NCI-H446 (cell line): ENCODE measurements around the gene SPOCK2.

ENCODE experiments used
- DNase-seq, 2 experiments: peaks; one replicate each; lab custom pipeline; 2025; lab: John Stamatoyannopoulos, UW

SPOCK2 gene

DNA sequence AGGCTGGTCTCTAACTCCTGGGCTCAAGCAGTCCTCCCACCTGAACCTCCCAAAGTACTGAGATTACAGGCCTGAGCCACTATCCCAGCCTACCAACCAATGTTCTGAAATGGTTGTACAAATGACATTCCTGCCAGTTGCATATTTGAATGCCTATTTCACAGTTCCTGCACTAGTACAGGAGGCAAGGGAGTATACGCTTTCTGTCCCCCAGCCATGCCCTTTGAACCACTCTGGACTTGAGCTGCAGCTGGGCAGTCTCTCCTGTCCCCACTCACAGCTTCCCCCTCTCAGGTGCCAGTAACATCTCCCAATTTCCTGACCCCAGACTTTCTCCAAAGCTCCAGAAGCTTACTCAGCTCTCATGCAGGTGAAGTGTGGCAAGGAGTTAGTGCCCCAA, 58.9 kb downstream of the SPOCK2 start:
- no peak for DNase-seq

DNA sequence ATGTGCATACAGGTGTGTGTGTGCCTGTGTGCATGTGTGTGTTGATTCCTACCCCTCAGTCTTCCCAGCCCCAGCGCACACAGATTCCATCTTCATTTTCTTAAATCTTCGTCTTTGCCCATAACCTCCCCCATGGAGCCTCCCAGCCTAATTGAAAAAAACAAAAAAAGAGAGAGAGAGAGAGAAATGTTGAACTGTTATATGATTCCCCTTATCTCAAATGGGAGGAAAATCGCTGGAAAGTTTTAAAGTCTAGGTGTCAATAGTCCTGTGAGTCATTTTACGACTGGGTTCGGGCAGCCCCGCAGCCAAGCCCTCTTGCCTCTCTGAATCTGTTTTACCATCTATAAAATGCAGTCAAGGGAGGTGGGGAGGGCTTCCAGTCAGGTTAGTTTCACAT, 60.9 kb downstream of the SPOCK2 start:
- DNase-seq: no peak

DNA sequence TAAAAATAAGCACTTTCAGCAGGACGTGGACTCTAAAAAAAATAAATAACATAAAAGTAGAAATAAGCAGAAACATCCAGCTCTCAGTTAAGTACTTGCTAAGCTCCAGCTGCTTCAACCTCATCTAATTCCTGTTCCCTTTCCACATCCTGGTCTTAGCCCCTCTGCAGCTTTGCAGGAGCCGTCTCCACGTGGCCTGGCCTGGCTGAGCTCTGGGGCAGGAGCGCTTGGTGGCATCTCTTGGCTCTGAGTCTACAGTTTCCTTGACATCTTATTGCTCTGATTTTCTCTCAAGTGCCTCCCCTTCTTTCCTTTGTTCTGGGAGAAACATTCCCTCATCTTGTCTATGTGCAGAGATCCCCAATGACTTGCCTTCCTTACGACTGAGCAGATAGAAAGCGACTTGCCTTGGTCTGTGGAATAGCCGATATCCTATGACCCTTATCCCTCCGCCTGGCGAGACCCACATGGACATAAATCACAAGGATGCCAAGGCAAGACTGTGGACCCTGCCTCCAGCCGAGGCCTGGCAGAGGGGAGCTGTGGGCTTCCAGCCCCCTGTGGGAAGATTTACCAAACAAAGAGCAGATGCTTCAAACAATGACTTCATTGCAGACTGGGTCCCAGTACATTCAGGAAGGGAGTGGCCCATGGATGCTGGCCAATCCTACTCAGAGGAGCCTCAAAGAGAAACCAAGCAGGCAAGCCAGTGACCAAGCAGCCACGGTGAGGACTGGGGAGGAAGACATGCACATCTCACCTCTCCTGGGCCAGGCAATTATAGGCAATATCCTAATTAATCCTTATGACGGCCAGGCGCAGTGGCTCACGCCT, 61.9 kb downstream of the SPOCK2 start:
- no peak for DNase-seq

DNA sequence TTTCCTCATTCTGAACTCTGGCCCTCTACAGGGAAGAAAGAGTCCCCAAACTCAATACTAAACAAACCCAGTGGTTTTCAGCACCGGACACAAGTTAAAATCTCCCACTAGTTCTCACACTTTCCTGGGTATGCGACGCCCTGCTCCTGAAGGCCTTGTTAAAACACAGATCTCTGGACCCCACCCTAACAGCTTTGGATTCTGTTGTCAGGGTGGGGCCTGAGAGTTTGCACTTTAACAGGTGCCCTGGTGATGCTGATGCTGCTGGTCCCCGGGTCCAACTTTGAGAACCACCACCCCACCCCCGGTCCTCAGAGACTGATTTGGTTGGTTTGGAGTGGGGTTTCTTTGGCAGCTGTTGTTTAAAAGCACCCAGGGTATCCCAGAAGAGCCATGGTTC, 62.5 kb downstream of the SPOCK2 start:
- DNase-seq: no peak

DNA sequence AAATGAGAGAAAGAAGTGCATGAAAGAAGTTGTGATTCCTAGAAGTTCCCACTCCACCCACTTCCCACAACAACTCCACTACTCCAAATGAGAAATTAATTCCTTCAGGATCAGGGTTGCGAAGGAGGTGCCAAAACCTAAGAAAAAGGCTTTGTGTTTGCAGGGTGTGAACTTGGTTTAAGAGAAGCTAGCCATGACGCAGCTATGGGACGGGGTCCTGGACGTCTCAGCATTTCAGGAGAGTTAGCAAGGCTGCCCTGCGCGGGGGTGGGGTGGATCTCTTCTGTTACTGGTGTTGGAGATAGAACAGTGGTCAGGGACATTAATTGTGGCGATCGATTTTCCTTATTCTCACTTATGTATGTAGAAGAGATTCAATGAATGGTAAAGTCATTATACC, 63.0 kb downstream of the SPOCK2 start:
- no peak for DNase-seq

DNA sequence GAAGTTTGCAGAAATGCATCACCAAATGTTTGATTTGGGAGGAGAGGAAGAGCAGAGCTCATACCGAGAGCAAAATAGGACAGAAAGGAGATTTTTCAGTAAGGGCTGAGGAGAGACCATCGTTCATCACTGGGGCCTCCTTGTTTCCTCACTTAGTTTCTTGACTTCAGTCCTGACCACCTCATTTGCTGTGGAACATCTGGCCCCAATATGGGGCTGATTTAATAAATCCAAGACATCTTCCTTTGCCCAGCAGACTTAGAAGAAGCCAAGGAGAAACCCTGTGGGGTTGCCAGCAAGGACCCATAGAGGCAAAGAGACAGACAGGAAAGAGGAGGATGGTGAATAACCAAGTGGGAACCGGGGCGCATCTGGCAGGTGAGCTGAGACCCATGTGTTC, 63.8 kb downstream of the SPOCK2 start:
- no peak for DNase-seq

DNA sequence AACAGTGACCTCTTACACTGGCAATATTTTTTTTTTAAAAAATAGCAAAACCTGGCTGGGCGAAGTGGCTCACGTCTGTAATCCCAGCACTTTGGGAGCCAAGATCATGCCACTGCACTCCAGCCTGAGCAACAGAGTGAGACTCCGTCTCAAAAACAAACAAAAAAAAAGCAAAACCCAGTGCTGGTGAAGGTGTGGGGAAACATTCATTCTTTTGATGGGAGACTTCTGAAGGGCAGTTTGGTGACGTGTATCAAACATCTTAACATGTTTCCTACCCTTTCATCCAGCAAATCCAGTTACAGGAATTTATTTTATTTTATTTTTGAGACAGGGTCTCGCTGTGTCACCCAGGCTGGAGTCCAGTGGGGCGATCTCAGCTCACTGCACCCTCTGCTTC, 66.1 kb downstream of the SPOCK2 start:
- DNase-seq: no peak

DNA sequence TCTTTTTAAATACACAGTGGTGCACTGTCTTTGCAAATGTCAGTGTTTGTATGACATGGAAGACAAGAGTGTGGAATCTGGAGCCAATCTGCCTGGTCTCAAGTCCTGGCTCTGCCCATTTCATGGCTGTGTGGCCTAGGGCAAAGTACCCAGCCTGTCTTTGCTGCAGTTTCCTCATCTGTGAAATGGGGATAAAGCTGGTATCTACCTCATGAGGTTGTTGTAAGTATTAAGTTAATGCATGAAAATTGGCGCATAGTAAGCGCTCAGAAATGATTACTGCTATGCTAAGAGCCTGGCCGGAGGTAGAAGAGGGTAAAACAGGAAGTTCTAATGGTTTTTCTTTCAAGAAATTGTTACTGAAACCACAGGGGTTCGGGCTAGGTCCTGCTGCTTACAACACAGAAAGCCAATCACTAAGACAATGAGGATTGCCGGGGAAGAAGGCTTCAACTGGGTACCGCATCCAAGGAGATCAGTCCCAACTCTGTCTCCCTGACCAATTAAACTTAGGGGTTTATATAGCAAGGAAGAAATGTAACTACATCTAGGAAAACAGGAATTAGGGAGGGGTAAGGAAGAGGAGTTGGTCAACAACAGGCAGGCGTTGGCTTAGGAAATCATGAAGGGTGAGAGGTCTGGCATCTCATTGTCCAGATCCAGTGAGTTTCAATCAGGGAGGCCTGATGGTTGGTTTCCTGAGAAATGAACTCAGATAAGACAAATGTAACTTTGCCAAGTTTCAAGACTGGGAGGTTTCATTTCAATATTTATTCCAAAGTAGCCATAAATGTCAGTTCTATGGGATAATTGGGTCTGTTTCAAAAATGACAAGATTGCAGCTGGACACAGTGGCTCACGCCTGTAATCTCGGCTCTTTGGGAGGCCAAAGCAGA, 67.2 kb downstream of the SPOCK2 start:
- DNase-seq: no peak

DNA sequence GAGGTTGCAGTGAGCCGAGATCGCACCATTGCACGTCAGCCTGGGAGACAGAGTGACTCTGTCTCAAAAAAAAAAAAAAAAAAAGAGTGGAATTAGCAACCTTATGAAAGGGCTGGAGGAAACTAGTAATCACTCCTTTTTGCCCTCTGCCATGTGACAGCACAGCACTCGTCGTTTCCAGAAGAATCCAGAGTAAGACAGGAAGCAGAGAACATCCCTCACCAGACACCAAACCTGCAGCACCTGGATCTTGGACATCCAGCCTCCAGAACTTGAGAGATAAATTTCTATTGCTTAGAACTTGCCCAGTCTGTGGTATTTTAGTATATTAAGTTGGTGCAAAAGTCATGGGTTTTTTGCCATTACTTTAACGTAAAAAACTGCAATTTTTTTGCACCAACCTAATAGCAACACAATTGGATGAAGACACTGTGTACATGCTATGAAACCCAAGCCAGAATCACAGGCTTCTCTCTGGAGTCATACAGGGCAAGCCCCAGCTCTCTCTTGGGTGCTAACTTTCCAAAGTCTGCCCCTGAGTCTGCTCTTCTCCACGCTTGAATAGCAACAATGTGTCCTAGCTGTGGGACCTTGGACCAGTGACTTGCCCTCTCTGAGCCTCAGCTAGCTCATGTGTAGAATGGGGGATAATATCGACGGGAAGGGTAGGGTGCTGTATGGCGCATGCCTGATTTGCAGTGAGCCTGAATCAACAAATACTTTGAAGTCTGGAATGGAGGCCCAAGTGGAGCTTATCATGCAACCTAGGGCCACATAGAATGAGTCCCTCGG, 69.1 kb downstream of the SPOCK2 start:
- DNase-seq: no peak

DNA sequence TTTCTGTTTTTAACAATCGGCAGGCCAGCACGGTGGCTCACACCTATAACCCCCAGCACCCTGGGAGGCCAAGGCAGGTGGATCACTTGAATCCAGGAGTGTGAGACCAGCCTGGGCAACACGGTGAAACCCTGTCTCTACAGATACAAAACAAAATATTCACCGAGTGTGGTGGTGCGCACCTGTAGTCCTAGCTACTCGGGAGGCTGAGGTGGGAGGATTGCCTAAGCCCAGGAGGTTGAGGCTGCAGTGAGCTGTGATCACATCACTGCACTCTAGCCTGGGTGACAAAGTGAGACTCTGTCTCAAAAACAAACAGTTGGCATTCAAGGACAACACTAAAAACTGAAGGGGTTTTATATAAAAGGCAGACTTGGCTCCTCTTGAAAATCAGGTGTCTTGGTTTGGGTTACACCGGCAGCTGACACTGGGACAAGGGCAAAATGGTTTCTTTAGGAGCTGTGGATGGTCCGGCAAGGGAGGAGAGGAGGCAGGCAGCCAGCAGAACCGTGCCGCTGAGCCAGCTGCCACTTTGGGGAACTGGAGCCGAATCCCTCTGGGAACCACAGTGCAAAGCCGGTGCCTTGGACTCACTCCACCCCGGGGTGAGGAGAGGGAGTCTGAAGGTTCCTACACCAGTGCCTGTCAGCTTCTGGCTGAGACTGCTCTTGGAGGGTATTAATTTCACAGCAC, 71.6 kb downstream of the SPOCK2 start:
- no peak for DNase-seq

DNA sequence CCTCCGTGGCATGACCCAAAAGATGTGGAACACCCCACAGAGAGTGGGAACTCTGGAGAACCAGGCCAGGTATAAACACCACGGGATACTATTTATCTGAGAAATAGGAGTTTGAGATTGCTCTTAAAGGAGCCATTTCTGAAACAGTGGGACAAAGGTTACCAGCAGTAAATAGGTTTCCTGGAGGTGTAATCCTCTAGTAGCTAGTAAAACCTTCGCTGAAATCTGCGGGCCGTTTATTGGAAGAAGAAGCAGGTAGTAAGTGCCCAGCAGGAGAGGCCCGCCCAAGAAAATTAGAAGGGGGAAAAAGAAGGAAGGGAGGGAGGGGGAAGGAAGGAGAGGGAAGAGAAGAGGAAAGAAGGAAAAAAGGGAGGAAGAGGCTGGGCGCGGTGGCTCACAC, 72.5 kb downstream of the SPOCK2 start:
- DNase-seq: no peak

DNA sequence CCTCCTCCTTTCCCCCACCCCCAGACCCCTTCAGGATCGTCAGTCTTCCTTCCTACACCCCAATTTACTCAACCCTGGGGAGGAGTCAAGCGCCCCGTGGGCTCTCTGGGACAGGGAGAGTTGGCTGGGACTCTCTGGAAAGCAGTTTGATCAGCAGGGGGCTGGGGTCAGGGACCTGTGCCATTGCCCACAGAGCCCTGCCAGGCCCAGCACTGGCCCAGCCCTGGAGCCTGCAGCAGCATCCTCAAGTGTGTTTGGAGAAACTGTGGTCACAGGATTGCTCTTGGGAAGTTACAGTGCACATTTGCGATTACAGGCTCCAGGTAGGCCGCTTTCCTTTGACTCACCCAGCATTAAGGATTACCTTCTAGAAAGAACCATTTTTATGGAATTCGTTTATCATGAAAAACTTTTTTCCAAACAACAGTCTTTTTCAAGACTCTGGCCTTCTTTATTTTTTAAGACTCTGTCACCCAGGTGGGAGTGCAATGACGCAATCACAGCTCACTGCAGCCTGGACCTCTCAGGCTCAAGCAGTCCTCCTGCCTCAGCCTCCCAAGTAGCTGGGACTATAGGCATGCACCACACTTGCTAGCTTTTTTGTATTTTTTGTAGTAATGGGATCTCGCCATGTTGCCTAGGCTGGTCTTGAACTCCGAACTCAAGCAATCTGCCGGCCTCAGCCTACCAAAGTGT, 73.4 kb downstream of the SPOCK2 start:
- DNase-seq: no peak

DNA sequence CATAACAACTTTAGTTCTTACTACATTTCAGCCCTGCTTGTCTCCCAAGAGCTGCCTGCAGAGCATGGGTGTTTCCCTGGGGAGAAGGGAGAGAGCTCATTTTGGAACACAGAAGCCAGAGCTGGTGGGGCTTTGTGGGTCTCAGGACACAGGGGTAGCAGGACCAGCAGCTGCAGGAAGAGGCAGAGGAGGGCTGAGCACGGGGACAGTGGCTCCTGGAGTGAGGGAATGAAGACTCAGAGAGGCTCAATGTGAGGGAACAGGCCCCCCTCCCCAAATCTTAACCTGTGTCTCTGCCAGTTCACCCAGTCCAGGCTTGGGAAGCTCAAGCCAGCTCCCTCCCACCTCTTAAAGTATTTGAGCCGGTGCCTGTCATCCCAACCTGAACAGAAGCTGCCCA, 74.2 kb downstream of the SPOCK2 start:
- DNase-seq: no peak

DNA sequence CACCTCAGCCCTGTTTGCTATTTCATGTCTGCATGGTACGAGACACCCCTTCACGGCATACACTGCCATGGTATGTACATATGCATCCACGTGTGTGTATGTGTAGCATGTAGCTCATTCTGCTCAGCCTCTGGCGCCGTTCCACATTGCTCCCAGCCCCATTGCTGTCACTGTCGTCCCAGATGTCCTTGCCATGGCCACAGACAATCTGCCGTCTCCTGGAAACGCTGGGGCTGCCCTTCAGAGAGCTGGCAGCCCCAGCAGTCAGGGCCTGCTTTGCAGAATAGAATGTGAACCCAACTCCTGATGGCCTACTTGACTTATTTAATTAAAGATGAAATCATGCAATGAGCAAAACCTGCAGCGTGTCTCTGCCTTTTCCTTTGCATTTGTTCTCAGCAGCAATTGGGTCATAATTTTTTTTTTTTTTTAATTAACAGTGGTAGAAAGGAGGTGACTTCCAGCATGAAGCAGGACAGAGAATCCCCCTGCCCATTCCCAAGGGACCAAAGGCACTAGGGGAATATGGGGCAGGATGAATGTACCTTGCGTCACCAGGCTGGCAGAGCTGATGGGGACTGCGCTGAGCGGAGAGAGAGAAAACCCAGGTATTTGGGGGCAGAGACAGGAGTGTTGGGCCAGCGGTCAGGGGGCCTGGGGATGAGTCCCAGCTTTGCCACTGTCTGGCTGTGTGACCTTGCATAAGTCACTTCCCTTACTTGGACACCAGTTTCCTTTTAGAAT, 75.0 kb downstream of the SPOCK2 start:
- DNase-seq: peak in 1 of 2 experiments; percentile 29

DNA sequence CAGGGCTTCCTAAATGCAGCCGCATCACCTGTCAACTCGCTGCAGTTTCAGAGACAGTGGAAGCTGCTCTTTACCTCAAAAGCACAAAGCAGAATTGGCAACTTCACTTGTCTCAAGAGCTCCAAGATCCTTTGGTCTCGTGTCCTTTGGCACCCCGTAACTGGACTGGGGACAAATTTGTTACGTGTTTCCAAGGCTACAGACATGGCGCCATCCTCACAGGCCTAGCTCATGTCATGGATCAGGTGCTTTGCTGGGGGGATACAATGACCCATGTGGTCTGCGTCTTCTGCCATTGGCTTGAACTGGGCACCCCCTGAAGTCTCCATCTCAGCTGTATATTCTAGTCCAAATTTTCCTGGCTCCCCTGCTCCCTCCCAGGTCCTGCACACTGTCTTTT, 75.6 kb downstream of the SPOCK2 start:
- no peak for DNase-seq

DNA sequence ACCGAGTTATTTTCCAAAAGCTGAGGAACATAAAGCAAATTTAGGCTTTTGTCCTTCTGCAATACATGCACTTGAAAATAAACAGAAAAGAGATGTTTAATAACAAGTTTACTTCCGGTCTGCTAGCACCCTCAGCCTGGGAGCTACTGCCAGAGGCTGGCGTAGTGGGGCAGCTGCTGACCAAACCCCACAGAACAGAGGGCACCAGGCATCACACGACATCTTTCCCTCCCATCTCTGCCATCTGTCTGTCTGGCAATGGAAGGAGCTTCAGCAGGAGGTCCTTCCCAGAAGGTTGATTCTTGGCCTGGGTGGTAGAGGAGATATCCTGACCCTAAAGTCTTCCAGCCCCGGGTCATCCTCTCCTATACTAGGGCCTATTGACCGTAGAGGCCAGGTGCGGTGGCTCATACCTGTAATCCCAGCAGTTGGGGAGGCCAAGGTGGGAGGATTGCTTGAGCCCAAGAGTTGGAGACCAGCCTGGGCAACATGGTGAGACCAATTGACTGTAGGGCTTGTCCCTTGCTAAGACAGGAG, 76.3 kb downstream of the SPOCK2 start:
- peak in 1 of 2 experiments; percentile 2 for DNase-seq

DNA sequence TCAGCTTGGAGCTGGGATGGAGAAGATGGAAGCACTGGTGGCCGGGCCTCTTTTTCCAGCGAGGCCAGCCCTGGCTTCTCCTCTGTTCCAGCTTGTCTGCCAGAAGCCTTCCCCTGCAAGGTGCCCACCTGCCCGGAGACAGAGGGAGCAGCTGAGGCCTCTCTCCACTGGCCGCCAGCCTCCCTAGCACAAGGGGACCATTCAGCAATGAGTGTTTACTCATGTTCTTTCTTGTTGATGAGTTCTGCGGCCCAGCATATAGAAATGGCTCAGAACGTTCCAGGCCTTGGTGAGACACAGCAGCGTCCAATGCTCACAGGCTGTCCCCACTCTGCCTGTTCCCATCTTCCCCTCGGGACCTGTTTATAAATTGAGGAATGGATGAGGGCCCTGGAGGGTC, 76.9 kb downstream of the SPOCK2 start:
- DNase-seq: no peak

DNA sequence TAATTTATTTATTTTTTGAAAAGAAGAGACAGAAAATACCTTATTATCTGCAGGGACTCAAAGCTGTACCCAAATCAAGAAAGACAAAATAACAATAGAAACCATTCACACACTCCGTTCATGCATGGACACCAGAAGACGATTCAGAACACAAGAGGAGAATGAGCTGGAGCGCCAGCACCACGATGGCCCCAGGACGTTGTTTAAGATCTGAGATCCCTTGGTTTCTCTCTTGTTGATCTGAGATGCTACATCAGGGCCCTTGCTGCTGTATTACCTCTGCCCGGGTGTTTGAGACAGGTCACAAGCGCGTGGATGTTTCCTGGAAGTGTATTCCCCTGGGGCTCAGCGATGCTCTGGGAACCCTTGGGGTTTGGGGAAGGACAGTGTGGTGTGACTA, 77.3 kb downstream of the SPOCK2 start:
- no peak for DNase-seq

DNA sequence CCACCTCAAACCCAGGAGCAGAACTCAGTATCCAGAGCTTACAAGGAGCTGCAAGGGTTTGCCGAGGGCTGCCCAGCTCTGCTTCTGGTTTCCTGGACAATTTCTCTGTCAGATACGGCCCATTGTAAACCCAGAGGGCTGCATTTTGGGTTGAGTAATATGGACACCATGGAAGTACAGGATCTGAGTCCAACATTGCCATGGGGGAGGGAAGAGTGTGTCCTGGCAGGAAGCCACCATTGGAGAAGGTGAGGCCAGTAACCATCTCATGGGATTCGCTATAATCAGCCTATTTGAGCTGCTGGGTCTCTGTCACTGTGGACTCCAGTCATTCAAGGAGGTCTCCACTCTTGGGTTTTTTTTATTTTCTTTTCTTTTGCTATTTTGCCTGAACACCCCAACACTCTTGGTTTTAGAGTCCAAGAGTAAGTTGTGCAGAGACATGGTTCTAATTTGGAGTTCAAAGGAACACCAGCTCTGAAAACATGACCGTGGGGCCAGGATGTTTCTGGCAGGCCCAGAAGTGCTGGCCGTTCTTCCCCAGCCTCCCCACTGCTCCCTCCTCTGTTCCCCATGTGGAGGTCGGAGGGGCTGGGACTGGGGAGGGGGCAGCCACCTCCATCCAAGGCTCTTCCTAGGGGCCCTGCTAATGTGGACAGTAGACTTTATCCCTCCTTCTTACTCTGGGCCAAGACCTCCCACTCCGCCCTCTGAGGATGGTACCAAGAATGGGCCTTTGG, 77.9 kb downstream of the SPOCK2 start:
- no peak for DNase-seq
